ENCODE data around the gene TBC1D22A. TPM values are rescaled to one million over a fixed set of nuclear protein-coding genes. Genes with fewer than 3 reads are reported as not detected.

The TBC1D22A gene
- polyA plus RNA-seq, 1 donor (not counting 4 experiments of a cell fraction or from before 2014, with no cell fraction given), result 20.9 TPM

GRCh38 chr22:46876357-46876934 lies 114.0 kb downstream of the TBC1D22A start:
- H3K4me3 ChIP-seq (ENCODE audit: control insufficient read depth in 2 of 3, extremely low read depth in 1 of 3, insufficient read depth in 2 of 3, low read depth in 1 of 3, low read length in 3 of 3), result no peak overlapping the region
- H3K27me3 ChIP-seq (ENCODE audit: control insufficient read depth, extremely low read depth, insufficient read depth, low read length), result no peaks in the 10 kb centered on the region
- DNase-seq (ENCODE audit: low read depth, low spot score), result no peak
- dilution Hi-C loops (cut with MboI; ENCODE audit: extremely low pct_ligation_motif_present, low sequenced_read_pairs), result no loop called here
- TF ChIP-seq CTCF (optimal IDR thresholded peaks at IDR 0.05 in 1 of 3, IDR thresholded peaks at IDR 0.05 in 1 of 3, conservative IDR thresholded peaks at IDR 0.05 in 1 of 3; ENCODE audit: extremely low read depth in 1 of 3, insufficient read depth in 2 of 3, low read length in 3 of 3) (no peak), EZH2 (IDR thresholded peaks at IDR 0.05; ENCODE audit: low read length) (no peak)
- H2AFZ ChIP-seq (ENCODE audit: control insufficient read depth, low read length), result no peak overlapping the region
- peaks cover 1 to 5% of the 10 kb centered on the region in 2 experiments for H3K36me3 ChIP-seq (ENCODE audit: control insufficient read depth in 2 of 2, extremely low read depth in 1 of 2, insufficient read depth in 2 of 2, low read length in 2 of 2)
- peaks cover 10% of the 10 kb centered on the region for H3K79me2 ChIP-seq (ENCODE audit: control insufficient read depth, insufficient read depth, low read length)
- no peaks in the 10 kb centered on the region for H3K9me1 ChIP-seq (ENCODE audit: control insufficient read depth, extremely low read depth, insufficient read depth, low read length)
- no peak for FAIRE-seq
- H4K20me1 ChIP-seq (ENCODE audit: control insufficient read depth, extremely low read depth, insufficient read depth, low read length), result no peaks in the 10 kb centered on the region
- H3K4me2 ChIP-seq (ENCODE audit: control insufficient read depth, extremely low read depth, insufficient read depth, low read depth, low read length), result no peak overlapping the region
- H3K9me3 ChIP-seq (ENCODE audit: control insufficient read depth, low read depth, low read length), result no peaks in the 10 kb centered on the region
- no peak overlapping the region for H3K9ac ChIP-seq (ENCODE audit: control insufficient read depth, extremely low read depth, insufficient read depth, low read length)
- no peaks in the 10 kb centered on the region for H3K4me1 ChIP-seq (ENCODE audit: control insufficient read depth, extremely low read depth, insufficient read depth, low read length)
- H3K27ac ChIP-seq (ENCODE audit: control insufficient read depth, insufficient read depth, low read length), result no peak overlapping the region

GRCh38 chr22:46878191-46878948 lies 115.9 kb downstream of the TBC1D22A start:
- FAIRE-seq (no peak), DNase-seq (ENCODE audit: low read depth, low spot score) (no peak)
- H2AFZ ChIP-seq (ENCODE audit: control insufficient read depth, low read length), result no peak overlapping the region

More at GRCh38 chr22:46878191-46878948, 115.9 kb downstream of the TBC1D22A start:
- no peak overlapping the region for H3K4me3 ChIP-seq (ENCODE audit: control insufficient read depth in 2 of 3, extremely low read depth in 1 of 3, insufficient read depth in 2 of 3, low read depth in 1 of 3, low read length in 3 of 3)
- H3K9me1 ChIP-seq (ENCODE audit: control insufficient read depth, extremely low read depth, insufficient read depth, low read length), result no peaks in the 10 kb centered on the region
- H3K4me1 ChIP-seq (ENCODE audit: control insufficient read depth, extremely low read depth, insufficient read depth, low read length), result peaks cover 4% of the 10 kb centered on the region
- H3K9ac ChIP-seq (ENCODE audit: control insufficient read depth, extremely low read depth, insufficient read depth, low read length), result no peak overlapping the region
- no peak overlapping the region for H3K27ac ChIP-seq (ENCODE audit: control insufficient read depth, insufficient read depth, low read length)
- no peaks in the 10 kb centered on the region for H3K9me3 ChIP-seq (ENCODE audit: control insufficient read depth, low read depth, low read length)
- dilution Hi-C loops (cut with MboI; ENCODE audit: extremely low pct_ligation_motif_present, low sequenced_read_pairs), result no loop called here
- no peak overlapping the region for H3K4me2 ChIP-seq (ENCODE audit: control insufficient read depth, extremely low read depth, insufficient read depth, low read depth, low read length)
- H3K27me3 ChIP-seq (ENCODE audit: control insufficient read depth, extremely low read depth, insufficient read depth, low read length), result no peaks in the 10 kb centered on the region
- H4K20me1 ChIP-seq (ENCODE audit: control insufficient read depth, extremely low read depth, insufficient read depth, low read length), result no peaks in the 10 kb centered on the region
- H3K36me3 ChIP-seq (ENCODE audit: control insufficient read depth in 2 of 2, extremely low read depth in 1 of 2, insufficient read depth in 2 of 2, low read length in 2 of 2), result peaks cover 1 to 5% of the 10 kb centered on the region in 2 experiments
- TF ChIP-seq CTCF (optimal IDR thresholded peaks at IDR 0.05 in 1 of 3, IDR thresholded peaks at IDR 0.05 in 1 of 3, conservative IDR thresholded peaks at IDR 0.05 in 1 of 3; ENCODE audit: extremely low read depth in 1 of 3, insufficient read depth in 2 of 3, low read length in 3 of 3) (no peak), EZH2 (IDR thresholded peaks at IDR 0.05; ENCODE audit: low read length) (no peak)
- peaks cover 13% of the 10 kb centered on the region for H3K79me2 ChIP-seq (ENCODE audit: control insufficient read depth, insufficient read depth, low read length)

Measured in keratinocyte (primary cell).